Natural killer cell (primary cell): ENCODE measurements around the gene HMCN1. TPM values are rescaled to one million over a fixed set of nuclear protein-coding genes. Genes with fewer than 3 reads are reported as not detected.

Experiments
- ATAC-seq, 3 donors: fragments of 150-1000 bp in 2 of 3; fragments of 200-7000 bp in 1 of 3; cut with Tn5 transposase; 1 replicate in 1 of 3; 2 replicates in 2 of 3; pipeline ENCODE4 v1.10.0; 2021; ENCODE audit warnings: mild to moderate bottlenecking in 2 of 3, moderate library complexity in 2 of 3
- DNase-seq, 2 donors: peaks; one replicate each; pipeline versions ENCODE4 v3.0.0 to v3.0.0-alpha.2; 2013 to 2021; ENCODE audit warnings: mixed read lengths in 1 of 2
- H3K27ac ChIP-seq: one replicate; pipeline ENCODE4 v1.5.1; 2013; ENCODE audit warnings: mild to moderate bottlenecking, low read length
- H3K27me3 ChIP-seq: one replicate; pipeline ENCODE4 v1.6.1; 2013; ENCODE audit warnings: low read length; ENCODE audit not compliant: control insufficient read depth, insufficient read depth
- H3K36me3 ChIP-seq: one replicate; pipeline ENCODE4 v1.6.1; 2013; ENCODE audit warnings: low read length; ENCODE audit not compliant: control insufficient read depth, insufficient read depth
- H3K4me1 ChIP-seq: one replicate; pipeline ENCODE4 v1.6.1; 2013; ENCODE audit warnings: low read length; ENCODE audit not compliant: control insufficient read depth, insufficient read depth
- H3K4me3 ChIP-seq: one replicate; pipeline ENCODE4 v1.5.1; 2013; ENCODE audit warnings: low read length
- H3K9me3 ChIP-seq: one replicate; pipeline ENCODE4 v1.6.1; 2013; ENCODE audit warnings: low read length; ENCODE audit not compliant: control insufficient read depth, insufficient read depth
- H3K27ac Mint-ChIP-seq, 2 donors: one replicate each; pipeline ENCODE4 v1.8.0; 2022; ENCODE audit warnings: mild to moderate bottlenecking in 2 of 2, mixed read lengths in 2 of 2, moderate library complexity in 1 of 2
- H3K27me3 Mint-ChIP-seq, 2 donors: one replicate each; pipeline ENCODE4 v1.8.0; 2022; ENCODE audit warnings: low read depth in 2 of 2, mixed read lengths in 2 of 2
- H3K36me3 Mint-ChIP-seq: one replicate; pipeline ENCODE4 v1.8.0; 2022; ENCODE audit warnings: mixed read lengths
- H3K4me1 Mint-ChIP-seq, 2 donors: one replicate each; pipeline ENCODE4 v1.8.0; 2022; ENCODE audit warnings: mixed read lengths in 2 of 2
- H3K4me3 Mint-ChIP-seq: one replicate; pipeline ENCODE4 v1.8.0; 2022; ENCODE audit warnings: mild to moderate bottlenecking, moderate library complexity, mixed read lengths
- H3K9me3 Mint-ChIP-seq, 2 donors: one replicate each; pipeline ENCODE4 v1.8.0; 2022; ENCODE audit warnings: mixed read lengths in 2 of 2
- CTCF ChIP-seq: fragments of 200-600 bp; IDR thresholded peaks from one replicate; pipeline ENCODE4 v1.8.0; 2022; ENCODE audit warnings: antibody characterized with exemption
- WGBS: methylation state at CpG from one replicate; pipeline ENCODE4 v1.1.7; 2013; ENCODE audit warnings: missing lambda C conversion rate; ENCODE audit not compliant: insufficient coverage; 5-methylcytosine and 5-hydroxymethylcytosine counted together
- intact Hi-C: fragments of 100-400 bp; cut with micrococcal nuclease; formaldehyde crosslinking; loops from one replicate; pipeline ENCODE4 v1.14.2; 2022
- total RNA-seq, 4 donors: library from RNA; stranded (reverse); fragments of 120-200 nt in 1 of 4; gene quantifications; one replicate each; pipeline versions ENCODE4 v1.2.3 to v1.2.4, GENCODE V29; 2013 to 2022

HMCN1 gene
- total RNA-seq, 3 donors from 2014 or later (not counting 1 experiment from before 2014, with no cell fraction given), result 0.02 to 0.45 (median 0.39) TPM

- no peaks in the 10 kb centered on the region for H3K4me1 Mint-ChIP-seq
- no peak overlapping the region for H3K4me3 Mint-ChIP-seq
- Histone ChIP-seq H3K4me3 (no peak overlapping the region), H3K27me3 (no peaks in the 10 kb centered on the region), H3K27ac (no peak overlapping the region), H3K4me1 (no peaks in the 10 kb centered on the region), H3K9me3 (no peaks in the 10 kb centered on the region), H3K36me3 (no peaks in the 10 kb centered on the region)
- no peaks in the 10 kb centered on the region for H3K9me3 Mint-ChIP-seq
- H3K27ac Mint-ChIP-seq, result no peak overlapping the region
- TF ChIP-seq CTCF, result no peak
- no peak for ATAC-seq
- intact Hi-C loops, result no loop called here
- 60% methylated on average over 1 of the region's 2 CpGs for WGBS
- no peaks in the 10 kb centered on the region for H3K36me3 Mint-ChIP-seq
- DNase-seq, result no peak
- peaks cover 0 to 2% of the 10 kb centered on the region in 2 donors for H3K27me3 Mint-ChIP-seq
Measured at GRCh38 chr1:185834371-185834905, 100.2 kb downstream of the HMCN1 start.

GRCh38 chr1:185835191-185835590 is 101.0 kb downstream of the HMCN1 start:
- Histone ChIP-seq H3K36me3 (no peaks in the 10 kb centered on the region), H3K4me1 (no peaks in the 10 kb centered on the region), H3K9me3 (no peaks in the 10 kb centered on the region), H3K4me3 (no peak overlapping the region), H3K27me3 (no peaks in the 10 kb centered on the region), H3K27ac (no peak overlapping the region)
- no peaks in the 10 kb centered on the region for H3K4me1 Mint-ChIP-seq
- intact Hi-C loops, result no loop called here
- ATAC-seq (no peak), DNase-seq (no peak)
- no peak overlapping the region for H3K27ac Mint-ChIP-seq
- WGBS, result 100% methylated on average over 1 of the region's 1 CpG
- no peak for TF ChIP-seq CTCF
- H3K36me3 Mint-ChIP-seq, result no peaks in the 10 kb centered on the region
- no peak overlapping the region for H3K4me3 Mint-ChIP-seq
- H3K9me3 Mint-ChIP-seq, result no peaks in the 10 kb centered on the region
- peaks cover 0 to 2% of the 10 kb centered on the region in 2 donors for H3K27me3 Mint-ChIP-seq

- TF ChIP-seq CTCF, result no peak
- no peak overlapping the region for H3K27ac ChIP-seq
- no peaks in the 10 kb centered on the region for H3K27me3 ChIP-seq
- peaks cover 0 to 8% of the 10 kb centered on the region in 2 donors for H3K27me3 Mint-ChIP-seq
- no peak overlapping the region for H3K4me3 ChIP-seq
- intact Hi-C loops, result no loop called here
- no peaks in the 10 kb centered on the region for H3K36me3 ChIP-seq
- 60% methylated on average over 1 of the region's 1 CpG for WGBS
- DNase-seq (no peak), ATAC-seq (no peak)
- no peak overlapping the region for H3K27ac Mint-ChIP-seq
- no peaks in the 10 kb centered on the region for H3K4me1 ChIP-seq
- no peaks in the 10 kb centered on the region for H3K4me1 Mint-ChIP-seq
- no peaks in the 10 kb centered on the region for H3K9me3 ChIP-seq
- H3K36me3 Mint-ChIP-seq, result no peaks in the 10 kb centered on the region
- no peak overlapping the region for H3K4me3 Mint-ChIP-seq
- no peaks in the 10 kb centered on the region for H3K9me3 Mint-ChIP-seq
Measured at GRCh38 chr1:185837711-185838110, 103.5 kb downstream of the HMCN1 start.

GRCh38 chr1:185838111-185838510 is 103.9 kb downstream of the HMCN1 start:
- no peak for TF ChIP-seq CTCF

More at GRCh38 chr1:185838111-185838510, 103.9 kb downstream of the HMCN1 start:
- 79% methylated on average over 2 of the region's 2 CpGs for WGBS
- Histone ChIP-seq H3K27me3 (no peaks in the 10 kb centered on the region), H3K4me1 (no peaks in the 10 kb centered on the region), H3K9me3 (no peaks in the 10 kb centered on the region), H3K36me3 (no peaks in the 10 kb centered on the region), H3K27ac (no peak overlapping the region), H3K4me3 (no peak overlapping the region)
- intact Hi-C loops, result no loop called here
- DNase-seq (no peak), ATAC-seq (no peak)
- no peaks in the 10 kb centered on the region for H3K36me3 Mint-ChIP-seq
- H3K27me3 Mint-ChIP-seq, result peaks cover 0 to 8% of the 10 kb centered on the region in 2 donors
- no peak overlapping the region for H3K27ac Mint-ChIP-seq
- no peak overlapping the region for H3K4me3 Mint-ChIP-seq
- no peaks in the 10 kb centered on the region for H3K4me1 Mint-ChIP-seq
- H3K9me3 Mint-ChIP-seq, result no peaks in the 10 kb centered on the region
